Measurements from ENCODE around the gene UBE2L3.
A peak's percentile ranks its signal among the peaks of the same experiment; 100 is the strongest.
"Not testable (repeated sequence)": the region's sequence is repeated elsewhere in the genome, so short reads cannot be mapped to it uniquely, and the experiment has no call there.

The UBE2L3 gene

DNA sequence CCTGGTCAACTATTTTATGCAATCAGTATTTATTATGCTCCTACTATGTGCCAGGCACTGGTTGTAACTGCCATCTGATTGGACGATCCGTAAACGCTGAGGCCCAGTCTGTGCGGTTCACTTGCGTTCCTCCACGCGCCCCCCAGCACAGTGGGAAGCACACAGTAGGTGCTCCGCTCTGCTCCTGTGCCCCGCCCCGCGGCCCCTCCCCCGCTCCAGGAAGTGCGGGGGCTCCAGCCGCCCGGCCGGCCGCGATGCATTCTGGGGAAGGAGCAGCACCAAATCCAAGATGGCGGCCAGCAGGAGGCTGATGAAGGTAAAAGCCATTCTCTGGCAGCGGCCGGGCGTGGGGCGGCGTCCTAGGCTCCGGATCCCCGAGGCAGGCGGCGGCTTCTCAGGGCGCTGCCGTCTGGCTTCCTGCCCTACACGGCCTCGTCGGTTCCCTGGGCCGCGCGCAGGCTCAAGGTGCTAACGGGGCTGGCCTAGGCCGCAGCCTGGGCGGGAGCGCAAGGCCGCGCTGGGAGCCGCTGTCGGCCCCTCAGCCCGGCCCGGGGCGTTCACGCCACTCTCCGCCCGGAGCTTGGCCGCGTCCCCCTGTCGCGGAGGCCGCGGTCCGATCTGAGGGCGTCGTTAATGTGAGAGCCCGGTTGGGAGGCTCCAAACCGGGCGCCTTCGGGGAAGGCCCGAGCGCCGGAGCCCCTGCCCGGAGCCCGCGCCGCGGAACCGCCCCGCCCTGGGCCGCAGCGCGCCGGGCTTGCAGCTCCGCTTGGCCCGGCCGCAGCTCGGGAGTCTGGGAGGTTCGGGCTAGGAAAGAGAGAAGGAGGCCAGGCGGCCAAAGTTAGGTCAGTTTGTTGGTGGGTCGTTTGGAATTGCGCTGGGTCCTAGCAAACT is at the start of gene UBE2L3:
TSS of gene UBE2L3 (plus strand) at position 259 of the 891 bp plus-strand sequence. CDS start at position 290, 31 bp downstream.
- peak; percentile 54 to 70 (median 69) for DNase-seq (ENCODE audit: low read depth in 2 of 3, low spot score in 2 of 3)

GRCh38 chr22:21526705-21527500 is 40.6 kb upstream of the UBE2L3 start:
- not testable (repeated sequence) for DNase-seq (ENCODE audit: low read depth in 2 of 3, low spot score in 2 of 3)

DNA sequence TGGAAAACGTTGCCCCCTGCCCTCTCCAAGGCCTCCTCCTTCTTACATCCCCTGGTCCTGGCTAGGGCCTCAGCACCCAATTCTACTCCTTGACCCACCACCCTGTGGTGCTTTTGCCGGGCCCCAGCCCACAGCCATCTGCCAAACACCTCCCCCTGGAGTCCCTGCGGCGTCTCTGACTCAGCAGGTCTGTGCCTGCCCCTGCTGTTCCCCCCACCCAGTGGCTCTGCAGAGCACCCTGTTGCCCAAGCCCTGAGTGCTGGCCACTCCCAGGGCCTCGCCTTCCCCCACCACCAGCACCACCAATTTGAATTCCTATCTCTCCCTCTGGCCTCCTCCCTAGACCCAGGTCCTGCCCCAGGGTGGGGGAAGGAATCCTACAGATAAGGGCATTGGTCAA is 36.0 kb upstream of the UBE2L3 start:
- DNase-seq (ENCODE audit: low read depth in 2 of 3, low spot score in 2 of 3), result not testable (repeated sequence)

GRCh38 chr22:21532863-21533648 is 34.5 kb upstream of the UBE2L3 start:
- not testable (repeated sequence) for DNase-seq (ENCODE audit: low read depth in 2 of 3, low spot score in 2 of 3)

- DNase-seq (ENCODE audit: low read depth in 2 of 3, low spot score in 2 of 3), result not testable (repeated sequence)
Measured at GRCh38 chr22:21539862-21540261, 27.7 kb upstream of the UBE2L3 start.

- DNase-seq (ENCODE audit: low read depth in 2 of 3, low spot score in 2 of 3), result not testable (repeated sequence)
Measured at GRCh38 chr22:21544432-21545322, 22.8 kb upstream of the UBE2L3 start.

DNA sequence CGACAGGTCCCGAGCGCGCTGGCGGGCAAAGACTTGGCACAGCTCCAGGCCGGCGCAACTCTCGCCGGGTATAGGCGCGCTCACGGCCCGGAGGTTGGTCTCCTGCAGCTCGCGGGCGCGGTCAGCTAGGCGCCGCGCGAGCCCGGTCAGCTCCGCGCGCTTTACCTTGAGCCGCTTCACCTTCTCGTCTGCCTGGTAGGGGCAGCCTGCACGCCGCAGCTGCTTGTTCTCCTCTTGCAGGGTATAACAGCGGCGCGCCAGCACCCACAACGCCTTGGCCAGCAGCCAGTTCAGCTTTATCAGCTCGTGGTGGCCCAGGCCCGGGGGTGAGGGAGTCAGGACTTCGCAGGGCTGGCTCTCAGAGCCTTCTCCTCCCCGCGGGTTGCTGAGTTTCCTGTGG is 18.0 kb upstream of the UBE2L3 start:
- DNase-seq (ENCODE audit: low read depth in 2 of 3, low spot score in 2 of 3), result not testable (repeated sequence)

DNA sequence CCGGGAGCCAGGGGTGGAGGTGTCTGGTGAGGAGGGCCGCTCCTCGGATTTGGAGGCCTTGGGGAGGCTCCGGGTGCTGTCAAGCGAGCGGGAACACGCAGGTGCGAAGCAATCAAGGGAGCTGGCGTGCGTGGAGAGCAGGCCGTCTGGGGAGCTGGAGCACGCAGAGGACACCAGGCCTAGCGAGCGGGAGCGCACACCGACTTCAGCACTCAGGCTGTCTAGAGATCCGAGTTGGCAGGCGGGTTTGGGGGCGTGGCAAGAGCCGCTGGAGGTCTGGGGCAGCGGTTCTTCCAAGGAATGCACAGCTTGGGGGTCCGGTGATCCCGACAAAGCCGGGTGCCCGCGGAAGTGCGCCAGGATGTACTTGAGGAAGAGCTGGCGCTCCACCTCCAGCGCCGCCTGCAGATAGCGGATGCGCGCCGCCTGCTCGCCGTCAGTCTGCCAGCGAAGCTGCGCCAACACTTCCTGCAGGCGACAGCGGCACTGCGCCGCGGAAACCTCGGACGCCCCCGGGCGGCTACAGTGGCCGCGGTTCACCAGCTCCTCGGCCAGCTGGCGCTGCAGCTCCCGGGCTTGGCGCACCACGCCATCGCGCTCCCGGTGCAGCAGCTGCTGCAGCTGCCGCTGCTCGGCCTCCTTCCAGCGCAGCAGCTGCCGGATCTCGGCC is 17.4 kb upstream of the UBE2L3 start:
- DNase-seq (ENCODE audit: low read depth in 2 of 3, low spot score in 2 of 3), result not testable (repeated sequence)

DNA sequence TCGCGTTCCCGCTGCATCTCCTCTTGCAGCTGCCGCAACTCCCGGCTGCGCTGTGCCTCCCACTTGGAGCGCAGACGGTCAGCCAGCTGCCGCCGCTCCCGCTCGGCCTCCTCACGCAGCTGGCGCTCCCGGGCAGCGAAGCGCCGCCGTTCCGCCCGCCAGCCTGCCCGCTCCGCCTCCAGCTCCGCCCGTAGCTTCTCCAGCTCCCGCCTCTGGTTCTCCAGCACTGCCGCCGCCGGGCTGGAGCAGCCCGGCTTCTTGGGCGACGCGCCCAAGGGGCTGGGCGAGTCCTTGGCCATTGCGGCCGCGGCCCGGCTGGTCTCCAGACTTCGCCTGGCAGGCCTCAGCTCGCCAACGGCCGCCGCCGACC is 16.9 kb upstream of the UBE2L3 start:
- DNase-seq (ENCODE audit: low read depth in 2 of 3, low spot score in 2 of 3), result not testable (repeated sequence)

- not testable (repeated sequence) for DNase-seq (ENCODE audit: low read depth in 2 of 3, low spot score in 2 of 3)
Measured at GRCh38 chr22:21551361-21551760, 16.2 kb upstream of the UBE2L3 start, which contains the start of gene RIMBP3C. TSS of gene RIMBP3C (minus strand) at chr22:21551461. CDS start at chr22:21550976, 485 bp downstream.

DNA sequence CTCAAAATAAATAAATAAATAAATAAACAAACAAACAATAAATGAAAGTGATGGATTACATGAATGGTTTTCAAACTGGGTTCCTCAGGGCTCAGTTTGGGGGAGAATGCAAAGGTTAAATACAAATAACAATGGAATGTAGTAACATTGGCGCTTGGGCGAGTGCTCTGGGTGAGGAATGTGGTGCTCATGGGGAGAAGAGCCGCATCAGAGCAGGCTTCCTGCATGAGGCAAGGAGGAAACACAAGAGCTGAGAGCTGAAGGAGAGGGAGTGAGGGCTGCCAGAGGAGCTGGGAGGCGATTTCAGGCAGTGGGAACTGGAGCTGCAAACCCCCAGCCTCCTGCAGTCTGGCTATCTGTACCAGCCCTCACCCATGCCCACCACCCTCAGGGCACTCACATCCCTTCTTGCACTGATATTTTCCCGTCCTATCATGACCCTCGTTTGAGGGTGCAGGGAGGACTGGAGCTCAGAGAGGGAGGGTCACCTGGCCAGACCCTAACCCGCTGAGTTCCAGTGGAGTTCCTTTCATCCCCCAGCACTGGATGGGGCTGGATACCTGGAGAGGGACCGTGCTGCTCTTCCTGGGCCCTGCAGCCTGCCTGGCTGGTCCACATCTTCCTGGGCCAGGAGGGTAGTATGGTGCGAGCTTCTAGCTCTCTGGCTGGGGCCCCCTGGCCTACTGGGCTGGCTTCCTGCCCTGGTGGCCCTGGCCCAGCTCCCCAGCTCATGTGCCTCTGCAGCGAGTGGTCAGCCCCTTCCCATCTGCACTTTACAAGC is 8.0 kb upstream of the UBE2L3 start:
- DNase-seq (ENCODE audit: low read depth in 2 of 3, low spot score in 2 of 3), result not testable (repeated sequence)

DNA sequence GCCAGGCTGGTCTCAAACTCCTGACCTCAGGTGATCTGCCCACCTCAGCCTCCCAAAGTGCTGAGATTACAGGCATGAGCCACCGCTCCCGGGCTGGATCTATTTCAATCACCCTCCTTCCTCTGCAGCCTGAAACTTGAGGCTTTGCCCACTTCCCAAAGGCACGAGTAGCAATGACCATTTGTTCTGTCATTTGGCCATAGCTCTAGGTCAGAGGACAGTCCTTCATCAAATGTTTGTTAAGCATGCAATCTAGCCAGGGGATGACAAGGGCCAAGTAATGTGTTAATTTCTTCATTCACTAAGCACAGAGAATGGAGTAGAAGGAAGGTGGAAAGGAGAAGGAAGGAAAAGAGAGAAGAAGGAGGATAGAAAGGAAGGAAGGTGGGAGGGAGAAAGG is 6.9 kb upstream of the UBE2L3 start:
- not testable (repeated sequence) for DNase-seq (ENCODE audit: low read depth in 2 of 3, low spot score in 2 of 3)

DNA sequence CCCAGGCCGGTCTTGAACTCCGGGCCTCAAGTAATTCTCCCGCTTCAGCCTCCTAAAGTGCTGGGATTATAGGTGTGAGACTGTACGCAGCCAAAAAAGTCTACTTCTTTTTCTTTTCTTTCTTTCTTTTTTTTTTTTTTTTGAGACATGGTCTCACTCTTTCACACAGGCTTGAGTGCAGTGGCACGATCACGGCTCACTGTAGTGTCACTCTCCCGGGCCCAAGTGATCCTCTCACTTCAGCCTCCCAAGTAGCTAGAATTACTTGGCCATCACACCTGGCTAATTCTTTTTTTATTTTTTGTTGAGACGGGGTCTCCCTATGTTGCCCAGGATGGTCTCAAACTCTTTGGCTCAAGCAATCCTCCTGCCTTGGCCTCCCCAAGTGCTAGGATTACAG is 3.6 kb upstream of the UBE2L3 start:
- DNase-seq (ENCODE audit: low read depth in 2 of 3, low spot score in 2 of 3), result no peak

- DNase-seq (ENCODE audit: low read depth in 2 of 3, low spot score in 2 of 3), result no peak
Measured at GRCh38 chr22:21564411-21564810, 3.1 kb upstream of the UBE2L3 start.

DNA sequence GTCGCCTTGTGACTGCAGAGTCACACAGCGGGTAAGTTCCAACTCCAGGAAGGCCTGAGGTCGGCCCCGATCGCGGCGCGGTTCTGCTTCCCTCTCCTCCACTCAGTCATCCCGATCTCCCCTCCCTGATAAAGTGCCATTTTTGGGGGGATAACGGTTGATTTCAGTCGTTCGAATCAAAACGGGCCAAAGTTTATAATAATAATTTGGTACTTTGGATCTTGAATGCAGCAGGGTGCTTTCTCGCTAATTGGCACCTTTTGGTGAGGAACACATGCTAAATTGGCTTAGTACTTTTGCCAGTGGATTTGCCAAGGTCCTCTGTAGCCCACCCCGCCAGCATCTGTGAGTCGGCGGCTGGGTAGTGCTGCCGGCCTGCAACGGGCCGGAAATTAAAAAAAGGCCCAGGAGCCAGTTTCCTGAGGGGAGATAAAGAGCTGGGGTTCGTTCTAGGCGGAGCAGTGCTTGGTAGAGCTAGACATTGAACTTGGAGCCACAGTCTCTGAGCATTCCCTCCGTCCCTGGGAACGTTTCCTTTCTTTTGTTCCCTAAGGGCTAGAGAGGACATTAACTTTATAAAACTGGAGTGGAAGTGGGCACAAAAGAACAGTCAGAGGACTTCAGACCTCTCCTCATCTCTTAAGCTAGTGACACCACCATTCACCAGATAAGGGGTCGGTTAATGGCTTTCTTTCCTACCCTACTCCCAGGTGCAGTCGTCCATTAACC is 997 bp downstream of the UBE2L3 start:
- no peak for DNase-seq (ENCODE audit: low read depth in 2 of 3, low spot score in 2 of 3)

DNA sequence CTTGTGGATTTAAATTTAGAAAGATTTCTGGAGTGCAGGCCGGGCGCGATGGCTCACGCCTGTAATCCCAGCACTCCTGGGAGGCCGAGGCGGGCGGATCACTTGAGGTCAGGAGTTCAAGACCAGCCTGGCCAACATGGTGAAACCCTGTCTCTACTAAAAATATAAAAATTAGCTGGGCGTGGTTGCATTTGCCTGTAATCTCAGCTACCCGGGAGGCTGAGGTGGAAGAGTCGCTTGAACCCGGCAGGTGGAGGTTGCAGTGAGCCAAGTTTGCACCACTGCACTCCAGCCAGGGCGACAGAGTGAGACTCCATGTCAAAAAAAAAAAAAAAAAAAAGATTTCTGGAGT is 1.5 kb downstream of the UBE2L3 start:
- DNase-seq (ENCODE audit: low read depth in 2 of 3, low spot score in 2 of 3), result not testable (repeated sequence)

- no peak for DNase-seq (ENCODE audit: low read depth in 2 of 3, low spot score in 2 of 3)
Measured at GRCh38 chr22:21569459-21570170, 2.1 kb downstream of the UBE2L3 start.

- no peak for DNase-seq (ENCODE audit: low read depth in 2 of 3, low spot score in 2 of 3)
Measured at GRCh38 chr22:21570398-21570797, 2.9 kb downstream of the UBE2L3 start.
